NCI-H774 (cell line): ENCODE results near the gene TTLL5.
"Not testable (repeated sequence)": the region's sequence is repeated elsewhere in the genome, so short reads cannot be mapped to it uniquely, and the experiment has no call there.

ENCODE experiments used
- DNase-seq: peaks from one replicate; lab custom pipeline; 2025; lab: John Stamatoyannopoulos, UW

The TTLL5 gene

DNA sequence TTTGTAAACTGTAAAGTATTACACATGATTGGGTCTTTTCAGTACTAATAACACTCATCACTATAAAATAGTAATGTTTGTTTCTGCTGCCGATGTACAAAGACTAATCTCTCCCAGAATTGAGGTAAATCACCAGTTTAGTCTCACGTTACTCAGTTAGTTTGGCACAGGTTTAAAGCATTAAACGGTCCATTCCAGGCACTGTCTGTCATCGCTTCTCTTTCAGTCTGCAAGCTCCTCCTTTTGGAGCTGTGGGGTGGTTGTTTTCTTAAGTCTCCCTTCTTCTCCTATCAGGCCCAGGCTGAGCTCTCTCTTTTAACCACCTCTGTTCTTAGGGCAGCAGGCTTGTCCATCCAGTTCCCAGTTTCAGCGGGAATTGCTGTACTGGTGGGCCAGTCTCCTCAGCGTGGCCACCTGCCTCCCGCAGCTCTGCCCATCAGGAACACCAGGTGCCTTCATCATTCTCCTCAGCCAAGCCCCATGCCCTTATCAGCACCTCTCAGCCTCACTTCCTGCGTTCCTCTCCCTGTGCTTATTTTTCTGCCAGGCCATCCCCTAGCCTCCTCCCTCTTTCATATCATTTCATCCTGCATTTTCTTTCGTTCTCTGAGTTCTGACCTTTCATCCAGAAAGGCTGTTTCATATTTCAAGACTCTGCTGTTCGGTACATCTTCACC is 171.7 kb downstream of the TTLL5 start:
- DNase-seq: no peak

- no peak for DNase-seq
Measured at GRCh38 chr14:75833326-75834020, 172.4 kb downstream of the TTLL5 start.

GRCh38 chr14:75835156-75835725 is 174.2 kb downstream of the TTLL5 start:
- DNase-seq: no peak

DNA sequence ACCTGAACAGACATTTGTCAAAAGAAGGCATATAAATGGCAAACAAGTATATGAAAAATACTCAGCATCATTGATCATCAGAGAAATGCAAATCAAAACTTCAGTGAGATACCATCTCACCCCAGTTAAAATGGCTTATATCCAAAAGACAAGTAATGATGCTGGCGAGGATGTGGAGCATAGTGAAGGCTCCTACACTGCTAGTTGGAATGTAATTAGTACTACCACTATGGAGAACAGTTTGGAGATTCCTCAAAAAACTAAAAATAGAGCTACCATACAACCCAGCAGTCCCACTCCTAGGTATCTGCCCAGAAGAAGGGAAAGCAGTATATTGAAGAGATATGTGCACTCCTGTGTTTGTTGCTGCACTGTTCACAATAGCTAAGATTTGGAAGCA is 174.7 kb downstream of the TTLL5 start:
- no peak for DNase-seq

GRCh38 chr14:75837151-75837787 is 176.2 kb downstream of the TTLL5 start:
- no peak for DNase-seq

DNA sequence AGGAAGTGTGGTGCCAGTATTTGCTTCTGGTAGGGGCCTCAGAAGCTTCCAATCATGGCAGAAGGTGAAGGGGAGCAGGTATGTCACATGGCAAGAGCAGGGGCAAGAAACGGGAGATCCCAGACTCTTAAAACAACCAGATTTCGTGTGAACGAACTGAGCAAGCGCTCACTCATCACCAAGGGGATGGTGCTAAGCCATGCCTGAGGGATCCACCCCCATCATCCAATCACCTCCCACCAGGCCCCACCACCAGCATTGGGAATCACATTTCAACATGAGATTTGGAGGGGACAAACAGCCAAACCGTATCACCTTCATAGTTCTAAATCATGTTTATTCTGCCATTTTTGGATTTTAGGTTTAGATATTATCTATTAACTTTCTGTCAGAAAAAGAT is 179.9 kb downstream of the TTLL5 start:
- no peak for DNase-seq

GRCh38 chr14:75842551-75842950 is 181.5 kb downstream of the TTLL5 start:
- DNase-seq: no peak

- DNase-seq: no peak
Measured at GRCh38 chr14:75844486-75844885, 183.4 kb downstream of the TTLL5 start.

DNA sequence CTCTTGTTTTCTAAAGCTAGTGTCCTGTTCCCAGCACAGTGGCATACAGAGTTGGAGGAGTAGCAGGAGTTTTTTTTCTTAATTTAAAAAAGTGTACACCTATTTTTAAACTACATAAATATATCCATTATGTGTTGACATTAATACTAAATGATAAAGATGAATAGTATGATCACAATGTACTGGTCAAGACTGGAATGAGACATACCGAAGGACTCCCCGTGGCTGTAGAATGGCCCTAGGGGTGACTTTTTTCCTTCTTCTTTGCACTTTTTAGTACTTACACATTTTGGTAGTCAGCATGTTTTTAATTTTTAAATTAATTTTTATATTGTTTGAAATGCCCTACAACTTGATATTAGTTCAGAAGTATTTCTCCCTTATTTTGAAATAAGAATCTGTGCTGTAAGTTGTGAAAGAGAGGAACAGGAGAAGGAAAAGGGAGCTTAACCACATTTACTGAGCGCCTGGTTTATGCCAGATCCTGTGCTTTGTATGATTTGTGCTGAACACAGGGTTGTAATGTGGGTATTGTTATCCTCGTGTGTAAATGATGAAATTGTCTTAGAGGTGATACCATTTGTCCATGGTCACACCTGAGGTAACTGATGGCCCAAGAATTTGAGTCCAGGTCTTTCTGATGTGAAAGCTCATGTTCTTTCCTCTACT is 184.2 kb downstream of the TTLL5 start:
- DNase-seq: no peak

GRCh38 chr14:75846694-75847093 is 185.6 kb downstream of the TTLL5 start:
- DNase-seq: not testable (repeated sequence)

DNA sequence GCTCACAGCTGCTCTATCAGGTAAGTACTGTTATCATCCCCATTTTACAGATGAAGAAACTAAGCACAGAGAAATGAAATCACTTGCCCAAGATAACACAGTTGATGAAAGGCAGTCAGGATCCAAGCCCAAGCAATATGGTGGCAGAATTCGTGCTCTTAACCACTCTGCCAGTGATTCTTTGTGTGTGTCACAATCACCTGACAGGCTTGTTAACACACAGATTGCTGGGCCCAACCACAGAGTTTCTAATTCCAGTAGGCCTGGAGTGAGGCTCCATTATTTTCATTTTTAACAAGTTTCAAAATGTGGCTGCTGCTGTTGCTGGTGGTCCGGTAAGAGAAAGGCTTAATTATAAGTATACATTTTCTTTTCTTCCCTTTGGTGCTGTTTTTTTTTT is 186.5 kb downstream of the TTLL5 start:
- DNase-seq: no peak

- DNase-seq: no peak
Measured at GRCh38 chr14:75848167-75848913, 187.3 kb downstream of the TTLL5 start.

- no peak for DNase-seq
Measured at GRCh38 chr14:75849300-75849895, 188.4 kb downstream of the TTLL5 start.

GRCh38 chr14:75851574-75851866 is 190.5 kb downstream of the TTLL5 start:
- no peak for DNase-seq

DNA sequence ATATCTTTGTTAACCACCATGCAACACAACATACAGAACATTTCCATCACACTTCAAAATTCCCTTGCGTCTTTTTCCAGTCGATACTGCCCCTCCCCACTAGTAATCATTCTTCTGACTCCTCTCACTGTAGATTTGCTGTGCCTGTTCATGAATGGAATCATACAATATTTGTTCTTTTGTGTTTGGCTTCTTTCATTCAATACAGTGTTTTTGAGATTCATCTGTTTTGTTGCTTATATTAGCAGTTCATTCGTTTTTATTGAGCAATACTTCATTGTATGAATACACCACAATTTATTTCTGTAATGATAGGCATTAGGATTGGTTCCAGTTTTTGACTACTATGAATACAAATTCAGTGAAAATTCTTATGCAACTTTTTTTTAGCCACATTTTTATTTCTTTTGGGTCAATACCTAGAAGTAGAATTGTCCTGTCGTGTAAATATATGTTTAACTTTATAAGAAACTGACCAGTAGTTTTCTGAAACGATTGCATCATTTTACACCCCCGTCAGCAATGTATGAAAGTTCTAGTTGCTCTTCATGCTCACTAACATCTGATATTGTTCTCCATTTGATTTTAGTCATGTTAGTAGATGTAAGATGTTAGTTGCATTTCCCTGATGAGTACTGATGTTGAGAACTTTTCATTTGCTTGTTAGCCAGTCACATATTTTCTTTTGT is 193.2 kb downstream of the TTLL5 start:
- no peak for DNase-seq

DNA sequence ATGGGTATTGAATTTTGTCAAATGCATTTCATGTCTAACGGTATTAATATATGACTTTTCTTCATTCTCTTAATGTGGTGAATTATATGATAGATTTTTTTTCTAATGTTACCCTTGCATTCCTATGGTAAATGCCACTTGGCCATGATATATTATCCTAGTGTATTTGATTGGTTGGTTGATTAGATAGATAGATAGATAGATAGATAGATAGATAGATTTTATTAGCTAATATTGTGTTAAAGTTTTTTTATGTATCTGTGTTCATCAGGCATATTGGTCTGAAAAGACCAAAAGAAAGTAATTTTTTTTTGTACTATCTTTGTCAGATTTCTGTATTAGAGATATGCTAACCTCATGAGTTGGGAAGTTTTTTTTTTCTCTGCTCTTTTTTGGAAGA is 196.2 kb downstream of the TTLL5 start:
- DNase-seq: no peak

DNA sequence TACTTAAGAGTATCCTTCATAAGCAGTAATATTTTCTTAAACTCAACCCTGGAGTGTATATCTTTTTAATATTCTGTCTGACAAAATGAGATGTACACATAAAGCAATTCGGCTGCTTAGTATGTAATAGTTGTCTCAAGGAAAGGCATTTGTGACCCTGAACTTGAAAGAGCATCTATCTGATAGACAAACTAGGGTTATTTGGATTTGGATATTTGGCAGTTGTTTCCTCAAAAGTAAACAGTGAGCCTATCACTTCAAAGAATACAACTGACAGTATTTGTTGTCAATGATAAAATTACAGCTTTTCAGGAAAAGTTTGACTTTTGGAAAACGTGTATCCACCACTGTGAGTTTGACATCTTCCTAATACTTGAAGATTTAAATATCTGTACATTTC is 197.3 kb downstream of the TTLL5 start:
- no peak for DNase-seq

GRCh38 chr14:75859746-75860145 is 198.7 kb downstream of the TTLL5 start:
- no peak for DNase-seq

GRCh38 chr14:75860561-75861160 is 199.6 kb downstream of the TTLL5 start:
- DNase-seq: no peak

DNA sequence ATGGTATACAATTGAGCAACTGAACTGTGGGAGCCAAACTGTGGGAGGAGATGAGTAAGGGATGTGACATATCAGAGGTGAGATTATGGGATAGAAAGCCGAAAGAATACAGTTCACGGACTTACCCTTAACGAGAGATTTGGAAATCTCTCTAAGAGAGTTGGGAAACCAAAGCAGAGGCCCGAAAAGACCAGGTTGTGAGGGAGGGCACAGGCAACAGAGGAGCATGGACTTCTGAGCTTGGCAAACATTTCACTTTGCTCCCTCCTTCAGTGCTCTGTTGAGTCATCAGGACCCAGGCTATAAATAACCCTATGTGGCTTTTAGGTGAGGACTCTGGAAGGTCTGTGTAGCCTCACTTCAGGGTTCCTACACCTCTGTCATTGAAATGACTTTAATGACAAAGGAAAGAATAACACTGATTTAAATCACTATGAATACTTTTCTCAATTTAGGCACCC is 200.1 kb downstream of the TTLL5 start:
- DNase-seq: no peak
